Subcutaneous abdominal adipose tissue (tissue), 5 donors: ENCODE data around the gene ERAP2.
"Not testable (repeated sequence)": the region's sequence is repeated elsewhere in the genome, so short reads cannot be mapped to it uniquely, and the experiment has no call there.

Experiments
- H3K27ac ChIP-seq: one replicate; pipeline ENCODE4 v1.7.0; 2013; ENCODE audit warnings: low read depth, mild to moderate bottlenecking, inconsistent platforms, low read length, moderate library complexity
- H3K27me3 ChIP-seq, 5 donors: one replicate each; pipeline ENCODE4 v1.7.0; 2013; ENCODE audit warnings: low read length in 5 of 5, inconsistent platforms in 1 of 5; ENCODE audit not compliant: control insufficient read depth in 5 of 5, insufficient read depth in 4 of 5
- H3K36me3 ChIP-seq, 5 donors: one replicate each; pipeline ENCODE4 v1.7.0; 2013; ENCODE audit warnings: low read length in 5 of 5; ENCODE audit not compliant: control insufficient read depth in 5 of 5, insufficient read depth in 5 of 5
- H3K4me1 ChIP-seq, 5 donors: one replicate each; pipeline ENCODE4 v1.7.0; 2013; ENCODE audit warnings: low read length in 5 of 5, mild to moderate bottlenecking in 3 of 5, moderate library complexity in 1 of 5; ENCODE audit not compliant: control insufficient read depth in 5 of 5, insufficient read depth in 5 of 5
- H3K4me3 ChIP-seq, 5 donors: one replicate each; pipeline ENCODE4 v1.7.0; 2013; ENCODE audit warnings: low read length in 5 of 5, low read depth in 1 of 5
- H3K9ac ChIP-seq, 5 donors: one replicate each; pipeline ENCODE4 v1.7.0; 2013; ENCODE audit warnings: low read length in 5 of 5, mild to moderate bottlenecking in 4 of 5, moderate library complexity in 3 of 5
- H3K9me3 ChIP-seq, 5 donors: one replicate each; pipeline ENCODE4 v1.7.0; 2013; ENCODE audit warnings: low read length in 5 of 5; ENCODE audit not compliant: control insufficient read depth in 5 of 5
- donor health status: healthy.
- donor health status: healthy.
- donor health status: healthy.
- donor health status: healthy.
- donor health status: healthy.

ERAP2 gene

DNA sequence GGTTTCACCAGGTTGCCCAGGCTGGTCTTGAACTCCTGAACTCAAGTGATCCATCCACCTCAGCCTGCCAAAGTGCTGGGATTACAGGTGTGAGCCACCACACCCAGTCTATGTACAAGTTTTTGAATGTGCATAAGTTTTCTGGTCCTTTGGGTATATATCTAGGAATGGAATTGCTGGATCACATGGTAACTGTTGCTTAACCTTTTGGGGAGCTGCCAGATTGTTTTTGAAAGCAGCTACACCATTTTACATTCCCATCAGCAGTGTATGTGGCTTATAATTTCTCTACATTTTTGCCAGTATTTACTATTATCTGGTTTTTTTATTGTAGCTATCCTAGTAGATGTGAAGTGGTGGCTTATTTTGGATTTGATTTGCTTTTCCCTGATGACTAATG lies 50.7 kb downstream of the ERAP2 start:
- no peaks in the 10 kb centered on the region for H3K9me3 ChIP-seq
- H3K27ac ChIP-seq = no peak overlapping the region
- no peak overlapping the region for H3K4me3 ChIP-seq
- H3K36me3 ChIP-seq = no peaks in the 10 kb centered on the region
- H3K9ac ChIP-seq = no peak overlapping the region
- H3K4me1 ChIP-seq = peaks cover 0 to 13% (median 9%) of the 10 kb centered on the region in 5 donors
- H3K27me3 ChIP-seq = no peaks in the 10 kb centered on the region

DNA sequence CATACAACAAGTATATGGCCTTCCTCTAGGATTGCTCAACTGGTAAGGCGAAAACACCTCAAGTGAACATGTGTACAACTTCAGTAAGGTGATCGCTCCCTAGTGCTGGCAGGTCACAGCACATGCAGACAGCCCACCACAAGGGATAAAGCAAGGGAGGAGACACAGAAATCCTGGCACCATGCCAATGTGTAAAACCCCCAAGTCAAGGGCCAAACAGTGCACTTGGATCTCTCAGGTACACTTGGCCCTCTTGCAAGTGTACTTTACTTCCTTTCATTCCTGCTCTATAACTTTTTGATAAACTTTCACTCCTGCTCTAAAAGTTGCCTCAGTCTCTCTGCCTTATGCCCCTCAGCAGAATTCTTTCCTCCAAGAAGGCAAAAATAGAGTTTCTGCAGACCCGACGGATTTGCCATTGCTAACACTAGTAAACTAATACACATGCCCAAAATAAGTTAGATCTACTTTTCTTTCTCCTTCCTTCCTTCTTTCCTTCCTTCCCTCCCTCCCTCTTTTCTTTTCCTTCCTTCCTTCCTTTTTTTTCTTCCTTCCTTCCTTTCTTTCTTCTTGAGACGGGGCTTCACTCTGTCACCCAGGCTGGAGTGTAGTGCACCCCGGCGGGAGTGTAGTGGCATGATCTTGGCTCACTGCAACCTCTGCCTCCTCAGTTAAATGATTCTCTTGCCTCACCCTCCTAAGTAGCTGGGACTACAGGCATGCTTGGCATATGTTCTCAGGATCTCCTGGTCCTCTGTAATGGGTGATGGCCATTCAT lies 52.8 kb downstream of the ERAP2 start:
- Histone ChIP-seq H3K36me3 (no peaks in the 10 kb centered on the region), H3K9me3 (no peaks in the 10 kb centered on the region), H3K4me3 (no peak overlapping the region), H3K9ac (no peak overlapping the region), H3K27ac (no peak overlapping the region), H3K4me1 (peaks cover 3 to 33% (median 26%) of the 10 kb centered on the region in 5 donors), H3K27me3 (no peaks in the 10 kb centered on the region)

DNA sequence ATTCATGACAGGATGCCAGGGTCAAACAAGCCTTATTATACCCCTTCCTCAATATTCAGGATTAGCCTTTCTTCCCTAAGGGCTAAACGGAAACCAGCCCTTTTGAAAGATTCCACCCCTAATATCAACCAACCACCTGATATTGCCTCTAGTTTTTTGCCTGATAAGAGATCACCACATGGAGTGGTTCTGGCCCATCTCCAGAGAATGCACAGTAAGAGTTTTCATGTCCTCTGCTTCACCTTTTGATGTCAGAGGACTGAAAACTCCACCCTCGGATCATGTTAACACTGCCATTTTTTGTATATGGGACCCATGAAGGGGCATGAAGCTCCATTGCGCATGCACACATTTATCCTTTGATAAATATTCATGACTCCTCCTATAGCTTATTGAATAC lies 53.8 kb downstream of the ERAP2 start:
- H3K9ac ChIP-seq = no peak overlapping the region
- H3K9me3 ChIP-seq = no peaks in the 10 kb centered on the region
- no peaks in the 10 kb centered on the region for H3K27me3 ChIP-seq
- peaks cover 3 to 35% (median 29%) of the 10 kb centered on the region in 5 donors for H3K4me1 ChIP-seq
- H3K27ac ChIP-seq = no peak overlapping the region
- no peak overlapping the region for H3K4me3 ChIP-seq
- no peaks in the 10 kb centered on the region for H3K36me3 ChIP-seq

DNA sequence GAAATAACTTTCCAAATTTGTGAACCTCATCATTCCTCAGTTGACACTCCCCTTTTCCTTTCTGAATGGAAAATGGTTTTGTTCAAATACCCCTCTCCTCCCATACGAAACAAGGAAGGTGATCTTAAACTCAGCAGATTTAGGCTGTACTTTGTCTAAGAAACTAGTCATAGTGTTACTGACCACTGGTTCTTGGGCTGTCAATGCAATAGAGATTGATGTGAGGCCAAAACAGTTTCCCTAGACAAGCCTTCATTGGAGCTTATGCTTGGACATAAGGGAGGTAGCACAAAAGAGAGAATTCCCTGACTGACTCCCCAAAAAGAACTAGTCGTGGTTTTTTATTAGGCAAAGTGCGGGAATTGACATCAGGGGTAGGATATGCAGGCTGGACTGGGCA lies 54.3 kb downstream of the ERAP2 start:
- Histone ChIP-seq H3K27me3 (no peaks in the 10 kb centered on the region), H3K9me3 (no peaks in the 10 kb centered on the region), H3K9ac (no peak overlapping the region), H3K27ac (no peak overlapping the region), H3K4me3 (no peak overlapping the region), H3K36me3 (no peaks in the 10 kb centered on the region), H3K4me1 (peaks cover 3 to 36% (median 29%) of the 10 kb centered on the region in 5 donors)

DNA sequence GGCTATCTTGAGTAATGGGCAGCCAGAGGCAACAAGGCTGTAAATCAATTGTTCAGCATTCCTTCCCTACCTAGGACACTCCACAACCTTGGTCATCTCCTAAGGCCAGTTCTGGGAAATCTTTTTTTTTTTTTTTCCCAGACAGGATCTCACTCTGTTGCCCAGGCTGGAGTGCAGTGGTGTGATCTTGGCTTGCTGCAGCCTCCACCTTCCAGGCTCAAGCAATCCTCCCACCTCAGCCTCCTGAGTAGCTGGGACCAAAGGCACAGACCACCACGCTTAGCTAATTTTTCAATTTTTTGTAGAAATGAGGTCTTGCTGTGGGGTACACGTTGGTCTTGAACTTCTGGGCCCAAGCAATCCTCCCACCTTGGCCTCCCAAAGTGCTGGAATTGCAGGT lies 54.7 kb downstream of the ERAP2 start:
- not testable (repeated sequence) for H3K27me3 ChIP-seq, H3K4me3 ChIP-seq, H3K27ac ChIP-seq, H3K9me3 ChIP-seq, H3K36me3 ChIP-seq, H3K9ac ChIP-seq
- peaks cover 3 to 37% (median 29%) of the 10 kb centered on the region in 5 donors for H3K4me1 ChIP-seq

DNA sequence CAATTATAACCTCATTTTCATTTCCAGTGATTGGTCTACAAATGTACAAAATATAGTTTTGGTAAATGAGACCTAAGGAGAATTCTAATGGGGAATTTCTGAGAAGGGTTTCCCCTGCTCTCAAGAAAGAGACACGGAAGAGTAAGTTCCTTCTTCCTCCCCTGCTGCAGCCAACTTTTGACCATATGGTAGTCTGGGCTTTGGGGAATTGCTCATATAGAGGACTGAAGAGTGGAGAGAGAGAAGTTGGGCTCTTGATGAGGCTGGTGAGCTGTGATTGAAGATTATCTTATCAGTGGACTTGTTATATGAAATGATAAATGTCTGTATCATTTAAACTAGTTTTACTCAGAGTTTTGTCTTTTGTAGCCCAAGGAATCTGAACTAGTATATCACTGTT lies 55.3 kb downstream of the ERAP2 start:
- Histone ChIP-seq H3K27ac (no peak overlapping the region), H3K9ac (no peak overlapping the region), H3K27me3 (no peaks in the 10 kb centered on the region), H3K4me1 (peaks cover 3 to 37% (median 30%) of the 10 kb centered on the region in 5 donors), H3K4me3 (no peak overlapping the region), H3K36me3 (no peaks in the 10 kb centered on the region), H3K9me3 (no peaks in the 10 kb centered on the region)

DNA sequence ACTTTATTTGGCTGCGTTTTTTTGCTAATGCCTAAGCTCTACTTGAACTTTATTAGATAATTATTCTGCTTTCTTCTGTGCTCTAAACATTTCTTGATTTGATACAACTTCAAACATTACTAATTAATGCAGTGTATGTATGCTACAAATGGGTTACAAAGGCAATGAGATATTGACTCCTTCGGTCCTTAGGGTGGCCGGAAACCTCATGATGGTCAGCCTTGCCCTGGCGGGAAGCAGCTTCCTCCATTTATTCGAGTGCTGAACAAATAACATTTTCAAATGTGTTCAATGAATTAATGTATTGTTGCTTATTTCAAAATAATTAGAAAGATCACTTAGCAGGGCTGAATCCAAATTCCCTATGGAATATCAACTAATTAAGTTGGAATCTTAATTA lies 55.7 kb downstream of the ERAP2 start:
- H3K27ac ChIP-seq = no peak overlapping the region
- no peaks in the 10 kb centered on the region for H3K9me3 ChIP-seq
- peaks cover 3 to 42% (median 34%) of the 10 kb centered on the region in 5 donors for H3K4me1 ChIP-seq
- no peak overlapping the region for H3K9ac ChIP-seq
- no peak overlapping the region for H3K4me3 ChIP-seq
- H3K27me3 ChIP-seq = no peaks in the 10 kb centered on the region
- H3K36me3 ChIP-seq = no peaks in the 10 kb centered on the region

DNA sequence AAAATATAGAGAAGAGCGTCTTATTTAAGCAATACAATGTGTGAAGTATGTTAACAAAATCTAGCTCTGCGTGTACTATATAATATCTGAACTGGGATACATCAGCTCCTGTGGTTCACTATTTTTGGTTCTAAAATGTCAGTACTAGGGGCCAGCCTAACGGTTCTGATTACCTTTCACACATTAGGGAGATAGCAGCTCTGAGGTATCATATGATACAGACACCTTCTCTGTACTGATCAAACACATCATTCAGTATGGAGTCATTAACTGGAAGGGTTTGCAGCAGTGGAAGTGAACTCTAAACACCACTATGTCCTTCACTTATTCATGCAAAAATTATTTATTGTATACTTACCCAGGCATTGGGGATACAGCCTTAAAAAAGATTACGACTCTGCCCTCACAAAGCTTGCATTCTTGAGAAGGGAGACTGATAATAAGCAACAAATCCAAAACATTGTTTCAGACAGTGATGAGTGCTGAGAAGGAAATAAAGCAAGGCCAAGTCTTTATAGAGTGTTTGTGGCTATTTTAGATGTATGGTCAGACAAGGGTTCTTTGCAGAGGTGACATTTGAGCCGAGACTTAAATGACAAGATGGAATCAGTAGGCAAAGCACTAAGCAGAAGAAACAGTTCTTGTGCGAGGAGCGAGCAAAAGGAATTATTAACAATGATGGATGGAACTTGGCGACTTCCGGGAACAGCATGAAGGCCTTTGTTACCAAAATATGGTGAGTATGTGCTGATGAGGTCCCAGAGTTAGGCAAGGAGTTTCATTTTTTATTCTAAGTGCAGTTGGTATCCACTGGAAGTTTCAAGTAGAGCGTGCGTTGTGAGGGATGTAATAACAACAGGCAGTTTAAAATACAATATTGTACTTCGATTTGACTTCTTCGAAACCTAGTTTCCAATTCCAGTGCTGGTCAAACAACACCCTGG lies 57.7 kb downstream of the ERAP2 start:
- H3K9ac ChIP-seq = peak overlapping the region; percentile 12 to 95 (median 83)
- H3K4me3 ChIP-seq = peak overlapping the region; percentile 73 to 98 (median 93)
- H3K4me1 ChIP-seq = peaks cover 3 to 58% (median 52%) of the 10 kb centered on the region in 5 donors

DNA sequence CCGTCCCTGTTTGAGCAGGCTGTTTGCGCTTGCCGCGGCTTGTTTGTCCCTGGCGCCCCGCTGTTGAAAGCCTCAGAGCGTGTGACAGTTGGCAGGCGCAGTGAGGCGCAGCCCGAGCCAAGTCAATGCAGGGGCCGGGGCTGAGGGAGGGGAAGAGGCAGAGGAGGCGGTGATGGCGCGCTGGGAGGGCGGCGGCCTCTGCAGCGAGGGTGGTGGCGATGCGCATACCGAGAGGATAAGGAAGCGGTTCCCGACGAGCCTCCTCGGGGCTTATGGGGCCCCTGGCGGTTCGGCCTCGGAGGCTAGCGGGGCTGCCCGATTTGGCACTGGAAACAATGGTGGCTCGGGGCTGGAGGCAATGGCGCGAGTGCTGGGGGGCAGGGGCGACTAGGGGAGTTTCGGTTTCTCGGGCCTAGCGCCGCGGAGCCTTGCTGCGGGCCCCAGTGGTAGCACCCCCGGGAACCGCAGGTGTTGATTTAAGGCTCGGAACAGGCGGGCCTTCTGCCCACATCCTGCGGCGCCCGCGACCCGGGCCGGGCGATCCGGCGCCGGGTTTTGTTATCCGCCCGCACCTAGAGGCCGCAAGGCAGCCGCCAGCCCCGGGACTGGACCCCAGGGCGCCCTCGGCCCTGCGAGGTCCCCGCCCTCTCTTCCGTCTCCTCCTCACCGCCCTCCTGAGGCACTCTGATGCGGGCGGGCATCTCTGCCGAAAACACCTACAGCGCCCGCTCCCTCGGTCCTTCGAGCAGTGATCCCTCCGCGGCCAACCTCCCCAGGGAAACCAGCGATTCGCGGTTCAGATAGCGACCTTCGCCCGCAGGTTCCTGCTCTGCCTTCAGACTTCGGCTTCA lies 58.6 kb downstream of the ERAP2 start:
- Histone ChIP-seq H3K9ac (peak overlapping the region; percentile 12 to 95 (median 92)), H3K9me3 (no peaks in the 10 kb centered on the region), H3K4me1 (peaks cover 3 to 55% (median 52%) of the 10 kb centered on the region in 5 donors), H3K4me3 (peak overlapping the region; percentile 83 to 99 (median 97)), H3K27ac (peak overlapping the region; percentile 91), H3K36me3 (no peaks in the 10 kb centered on the region), H3K27me3 (no peaks in the 10 kb centered on the region)

More for the DNA sequence above, 57.7 kb downstream of the ERAP2 start:
- no peaks in the 10 kb centered on the region for H3K27me3 ChIP-seq
- H3K36me3 ChIP-seq = no peaks in the 10 kb centered on the region
- peak overlapping the region; percentile 91 for H3K27ac ChIP-seq
- H3K9me3 ChIP-seq = no peaks in the 10 kb centered on the region
